GM12891 (cell line): Measurements from ENCODE around the gene KIAA0825.

Experiments
- DNase-seq: peaks from one replicate; pipeline ENCODE4 v3.0.0; 2011; ENCODE audit warnings: low spot score; ENCODE audit not compliant: insufficient read length
- FAIRE-seq: peaks from 2 replicates; lab custom pipeline; 2011; peaks lifted over from hg19 to GRCh38; lab: Jason Lieb, UNC
- PAX5 ChIP-seq: IDR thresholded peaks from 2 replicates; pipeline ENCODE4 v1.6.1; 2011; ENCODE audit warnings: low read length, moderate library complexity, mild to moderate bottlenecking; ENCODE audit not compliant: insufficient read depth, severe bottlenecking
- POLR2A ChIP-seq: IDR thresholded peaks from 2 replicates; pipeline ENCODE4 v1.6.1; 2011; ENCODE audit warnings: low read depth, low read length, control low read depth
- POLR2AphosphoS5 ChIP-seq: IDR thresholded peaks from 2 replicates; pipeline ENCODE4 v1.6.1; 2011; ENCODE audit warnings: low read depth, low read length, control low read depth
- POU2F2 ChIP-seq: IDR thresholded peaks from 2 replicates; pipeline ENCODE4 v1.6.1; 2011; ENCODE audit warnings: low read depth, mild to moderate bottlenecking, control low read depth, low read length, moderate library complexity
- SPI1 ChIP-seq: IDR thresholded peaks from 2 replicates; pipeline ENCODE4 v1.6.1; 2011; ENCODE audit warnings: low read depth, low read length, control low read depth
- TAF1 ChIP-seq: IDR thresholded peaks from 2 replicates; pipeline ENCODE4 v1.6.1; 2011; ENCODE audit warnings: low read depth, low read length, control low read depth

KIAA0825 gene

DNA sequence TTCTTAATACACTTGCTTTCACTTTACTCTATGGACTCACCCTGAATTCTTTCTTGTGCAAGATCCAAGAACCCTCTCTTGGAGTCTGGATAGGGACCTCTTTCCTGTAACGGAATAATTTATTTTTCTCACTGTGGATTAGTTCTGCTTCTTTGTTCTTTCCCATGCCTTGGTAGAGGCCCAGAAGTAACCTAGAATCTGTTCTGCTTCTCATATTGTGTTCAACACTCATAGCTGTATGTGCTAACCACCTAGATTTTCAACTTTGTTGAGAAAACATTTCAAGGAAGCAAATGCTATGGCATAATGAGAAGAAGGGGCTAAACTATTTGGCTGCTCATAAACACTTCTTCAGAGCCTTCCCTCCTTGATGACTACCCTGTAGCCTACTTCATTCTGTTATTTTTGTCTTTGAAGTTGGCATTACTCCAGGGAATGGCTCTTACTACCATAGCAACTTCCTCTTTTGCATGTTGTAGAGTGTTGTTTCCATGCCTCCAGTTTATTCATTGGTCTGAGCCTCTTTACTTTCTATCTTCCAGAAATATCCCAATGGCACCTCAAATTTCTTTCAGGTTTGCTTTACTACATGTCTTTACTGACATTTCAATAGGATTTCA, 74.3 kb downstream of the KIAA0825 start:
- TF ChIP-seq TAF1 (no peak), SPI1 (no peak), POLR2AphosphoS5 (no peak), POLR2A (no peak), PAX5 (no peak)
- no peak for DNase-seq
- FAIRE-seq = no peak

DNA sequence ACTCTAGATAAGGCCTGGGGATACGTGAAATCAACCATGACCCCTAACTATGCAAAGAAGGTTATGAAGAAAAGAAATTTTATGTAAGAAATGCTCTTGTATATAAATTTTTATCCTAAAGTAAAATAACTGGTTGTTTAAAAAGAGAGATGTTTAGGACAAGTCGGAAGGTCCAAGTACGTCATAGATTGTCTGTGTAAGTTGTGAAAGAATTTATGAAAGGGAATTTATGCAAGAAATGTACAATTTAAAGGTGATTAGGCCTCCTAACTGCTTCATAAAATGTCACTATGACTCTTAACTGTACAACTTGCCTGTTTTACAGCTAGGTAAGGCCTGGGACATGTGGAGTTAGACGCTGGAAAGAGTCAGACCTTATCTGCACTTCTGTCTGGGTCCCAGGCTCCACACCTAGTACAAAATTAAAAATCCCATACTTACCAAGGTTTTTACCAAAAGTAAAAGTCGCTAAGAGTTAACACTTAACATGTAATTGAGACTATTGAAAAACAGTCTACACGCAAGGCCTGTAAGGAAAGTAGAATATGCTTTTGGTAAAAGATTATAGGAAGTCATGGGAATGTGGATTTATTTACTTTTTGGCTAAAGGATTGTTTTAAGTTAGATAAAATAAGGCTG, 77.4 kb downstream of the KIAA0825 start:
- TF ChIP-seq SPI1 = no peak
- TF ChIP-seq PAX5 = no peak
- TF ChIP-seq TAF1 = no peak
- TF ChIP-seq POLR2AphosphoS5 = no peak
- no peak for TF ChIP-seq POU2F2
- no peak for TF ChIP-seq POLR2A
- DNase-seq (no peak), FAIRE-seq (no peak)

DNA sequence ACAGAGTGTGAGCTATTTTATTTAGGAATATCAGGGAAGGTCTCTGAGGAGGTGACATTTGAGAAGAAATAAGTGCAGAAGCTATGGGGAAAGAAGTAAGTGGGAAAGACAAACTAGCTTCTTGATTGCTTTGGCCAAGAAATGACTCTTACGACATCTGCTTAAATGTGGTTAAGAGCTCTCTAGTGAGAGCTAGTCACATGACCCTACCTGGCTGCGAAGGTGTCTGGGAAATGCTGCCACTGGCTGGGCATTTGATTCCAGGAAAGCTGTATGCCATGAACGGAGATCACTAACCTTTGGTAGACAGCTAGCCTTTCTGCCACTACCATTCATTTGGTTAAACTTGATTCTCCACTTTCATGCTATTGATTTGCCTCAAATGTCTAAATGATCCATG, 80.1 kb downstream of the KIAA0825 start:
- no peak for FAIRE-seq

DNA sequence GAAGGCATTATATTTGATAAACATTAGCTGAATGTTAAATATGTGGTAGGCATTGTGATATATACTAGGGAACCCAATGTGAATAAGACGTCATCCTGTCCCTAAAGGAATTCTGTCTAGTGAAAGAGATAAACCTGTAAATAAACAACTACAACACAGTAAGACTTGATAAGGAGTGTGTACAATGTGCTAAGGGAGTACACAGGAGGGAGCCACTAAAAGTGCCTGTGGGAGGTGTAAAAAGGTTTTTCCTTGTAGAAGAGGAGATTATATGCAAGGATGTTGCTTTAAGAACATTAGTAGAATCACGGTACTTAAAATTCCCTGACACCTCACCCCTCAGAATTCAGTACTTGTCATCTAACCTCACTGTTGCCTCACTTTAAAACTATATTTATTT, 91.7 kb downstream of the KIAA0825 start:
- no peak for DNase-seq
- no peak for FAIRE-seq
- TF ChIP-seq SPI1 = no peak
- TF ChIP-seq TAF1 = no peak
- no peak for TF ChIP-seq POLR2AphosphoS5
- no peak for TF ChIP-seq POU2F2
- TF ChIP-seq PAX5 = no peak
- no peak for TF ChIP-seq POLR2A

More for the DNA sequence above, 80.1 kb downstream of the KIAA0825 start:
- no peak for TF ChIP-seq POLR2AphosphoS5
- TF ChIP-seq POLR2A = no peak
- no peak for TF ChIP-seq POU2F2
- TF ChIP-seq SPI1 = no peak
- no peak for TF ChIP-seq TAF1
- TF ChIP-seq PAX5 = no peak
- no peak for DNase-seq

DNA sequence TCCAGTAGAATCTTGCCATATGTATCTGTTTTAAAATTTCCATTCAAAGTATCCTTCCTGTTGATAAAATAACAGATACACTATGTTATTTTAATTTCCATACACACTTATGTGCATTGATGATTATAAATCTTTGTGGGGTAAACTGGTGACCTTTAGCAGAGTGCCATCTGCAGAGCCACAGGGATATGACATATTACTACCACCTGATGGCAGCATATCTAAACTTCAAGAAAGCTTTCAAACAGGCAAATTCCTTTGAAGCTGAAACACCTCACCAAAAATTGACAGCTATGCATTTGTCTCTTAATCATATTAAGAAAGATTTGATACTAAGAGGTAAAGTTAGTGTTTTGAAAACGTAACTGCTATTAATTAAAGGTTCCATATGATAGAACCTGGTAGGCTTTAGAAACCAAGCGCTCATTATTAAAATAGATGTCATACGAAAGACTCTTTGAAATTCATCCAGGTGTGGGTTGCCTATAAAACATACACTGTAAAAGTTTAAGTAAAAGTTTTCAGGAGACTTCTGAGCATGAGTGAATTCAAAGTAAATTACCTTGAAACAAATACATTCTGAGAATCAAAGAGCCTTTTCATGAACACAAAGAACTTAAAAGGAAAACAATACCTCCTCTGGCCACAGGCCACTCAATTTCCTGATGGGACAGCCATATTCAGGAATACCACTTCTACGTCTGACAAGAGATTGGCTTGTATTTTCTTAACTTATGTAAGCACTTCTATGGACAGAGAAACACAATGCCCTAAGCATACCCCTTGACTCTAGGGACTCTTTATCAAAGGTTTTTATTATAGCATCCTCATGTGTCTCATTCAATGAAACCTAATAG, 93.3 kb downstream of the KIAA0825 start:
- DNase-seq (no peak), FAIRE-seq (peak; percentile 55)
- TF ChIP-seq TAF1 (no peak), POLR2A (no peak), POU2F2 (no peak), SPI1 (no peak), POLR2AphosphoS5 (no peak), PAX5 (no peak)

DNA sequence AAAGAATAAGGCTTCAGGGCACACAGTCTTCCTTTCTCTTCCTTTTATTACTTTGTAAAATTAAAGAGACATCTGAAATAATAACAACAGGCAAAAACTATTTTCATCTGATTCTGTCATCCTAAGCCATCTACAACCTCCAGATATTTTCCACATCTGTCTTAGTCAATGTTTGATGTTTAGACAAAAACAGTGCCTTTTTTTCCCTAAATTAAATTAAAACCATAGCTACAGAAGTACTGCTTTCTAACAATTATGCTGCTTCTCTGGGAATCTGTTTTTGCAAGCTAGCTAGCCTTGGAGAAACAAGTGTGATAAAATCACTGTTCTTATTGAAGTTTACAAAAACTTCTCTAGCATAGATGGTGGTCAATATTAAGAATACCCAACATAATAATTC, 95.4 kb downstream of the KIAA0825 start:
- FAIRE-seq (no peak), DNase-seq (no peak)
- TF ChIP-seq TAF1 = no peak
- TF ChIP-seq POLR2A = no peak
- TF ChIP-seq PAX5 = no peak
- TF ChIP-seq POLR2AphosphoS5 = no peak
- TF ChIP-seq POU2F2 = no peak
- no peak for TF ChIP-seq SPI1

DNA sequence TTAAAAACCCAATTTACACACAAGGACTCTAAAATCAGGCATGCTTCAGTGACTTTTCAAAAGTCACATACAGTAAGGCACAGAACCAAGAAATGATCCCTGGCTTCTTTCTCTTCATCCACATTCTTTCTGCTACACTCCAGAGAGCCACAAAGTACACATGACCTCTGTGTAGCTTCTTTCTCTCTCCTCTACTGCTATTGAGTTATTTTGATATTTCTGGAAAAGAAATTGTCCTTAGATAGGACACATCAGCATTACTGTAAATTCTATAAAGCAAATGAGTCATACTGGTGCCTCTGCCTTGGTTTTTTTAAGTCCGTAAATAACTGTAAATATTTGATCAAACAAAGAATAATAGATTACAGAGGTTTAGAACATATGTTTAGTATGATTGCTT, 96.3 kb downstream of the KIAA0825 start:
- DNase-seq (no peak), FAIRE-seq (no peak)
- TF ChIP-seq POU2F2 (no peak), SPI1 (no peak), PAX5 (no peak), POLR2AphosphoS5 (no peak), TAF1 (no peak), POLR2A (no peak)

DNA sequence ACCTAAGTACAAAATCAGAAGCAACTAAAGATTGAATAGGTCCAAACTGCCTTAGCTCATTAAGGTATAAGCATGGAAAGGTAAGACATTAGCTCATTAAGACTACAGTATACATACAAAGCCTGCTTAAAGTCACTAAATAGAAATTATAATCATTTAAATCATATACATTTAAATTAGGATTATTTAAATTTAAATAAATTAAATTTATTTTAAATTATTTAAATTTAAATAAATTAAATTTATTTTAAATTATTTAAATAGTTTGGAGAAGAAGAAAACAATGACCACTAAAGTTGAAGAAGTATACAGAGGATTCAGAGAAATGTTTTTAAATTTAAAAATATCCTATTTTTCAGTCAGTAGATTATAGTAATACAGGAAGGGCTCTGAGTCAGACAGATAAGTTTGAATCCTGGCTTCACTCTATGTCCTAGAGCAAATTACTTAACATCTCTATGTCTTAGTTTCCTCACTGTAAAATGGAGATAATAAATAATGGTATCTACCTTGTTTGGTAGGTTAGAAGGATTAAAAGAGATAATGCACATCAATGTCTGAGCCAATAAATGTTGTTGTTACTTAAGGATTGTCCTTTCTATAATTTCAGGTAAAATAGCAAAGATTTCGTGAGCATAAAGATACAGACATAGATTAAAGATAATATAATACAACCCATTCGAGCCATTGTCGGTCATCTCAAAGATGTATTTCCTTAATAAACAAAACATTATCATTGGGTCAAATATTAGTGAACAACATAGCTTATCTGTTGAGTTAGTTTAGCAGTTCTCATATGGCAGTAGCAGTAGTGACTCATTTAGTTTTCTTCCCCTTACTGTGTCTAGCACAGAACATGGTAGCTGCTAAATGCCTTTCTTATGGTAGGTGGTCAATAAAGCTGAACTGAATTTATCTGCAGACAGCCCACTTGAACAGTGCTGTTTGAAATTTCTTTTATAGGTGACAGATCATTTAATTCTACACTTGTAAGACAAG, 100.6 kb downstream of the KIAA0825 start:
- DNase-seq (no peak), FAIRE-seq (no peak)
- TF ChIP-seq PAX5 (no peak), TAF1 (no peak), POU2F2 (no peak), SPI1 (no peak), POLR2AphosphoS5 (no peak), POLR2A (no peak)

DNA sequence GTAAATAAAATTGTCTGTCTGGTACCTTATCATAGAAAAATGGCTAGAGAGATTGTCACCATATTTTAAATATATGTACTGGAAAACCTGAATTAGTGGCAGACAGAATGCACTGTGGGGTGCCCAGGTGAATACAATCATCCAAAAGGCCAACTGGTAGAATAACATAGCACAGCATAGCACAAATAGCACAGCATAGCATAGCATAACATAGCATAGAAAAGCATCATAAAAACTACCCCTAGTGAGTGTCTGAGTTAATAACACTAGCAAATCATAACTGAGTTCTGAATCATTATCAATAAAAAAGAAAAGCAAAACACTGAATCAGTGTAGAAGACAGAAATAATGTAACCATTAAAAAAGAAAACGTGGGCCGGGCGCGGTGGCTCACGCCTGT, 102.3 kb downstream of the KIAA0825 start:
- DNase-seq = no peak
- no peak for FAIRE-seq
- no peak for TF ChIP-seq PAX5
- no peak for TF ChIP-seq POLR2A
- no peak for TF ChIP-seq POU2F2
- no peak for TF ChIP-seq POLR2AphosphoS5
- no peak for TF ChIP-seq TAF1
- TF ChIP-seq SPI1 = no peak
